UCSD-AML1 (cell line): ENCODE measurements around the gene CYTH1.
"Not testable (repeated sequence)": the region's sequence is repeated elsewhere in the genome, so short reads cannot be mapped to it uniquely, and the experiment has no call there.

Experiments used
- DNase-seq: peaks from one replicate; lab custom pipeline; 2025; ENCODE audit not compliant: unreplicated experiment; lab: John Stamatoyannopoulos, UW

Gene CYTH1

GRCh38 chr17:78763561-78763960, 18.5 kb downstream of the CYTH1 start:
- no peak for DNase-seq

- no peak for DNase-seq
Measured at GRCh38 chr17:78761789-78762406, 20.2 kb downstream of the CYTH1 start.

DNA sequence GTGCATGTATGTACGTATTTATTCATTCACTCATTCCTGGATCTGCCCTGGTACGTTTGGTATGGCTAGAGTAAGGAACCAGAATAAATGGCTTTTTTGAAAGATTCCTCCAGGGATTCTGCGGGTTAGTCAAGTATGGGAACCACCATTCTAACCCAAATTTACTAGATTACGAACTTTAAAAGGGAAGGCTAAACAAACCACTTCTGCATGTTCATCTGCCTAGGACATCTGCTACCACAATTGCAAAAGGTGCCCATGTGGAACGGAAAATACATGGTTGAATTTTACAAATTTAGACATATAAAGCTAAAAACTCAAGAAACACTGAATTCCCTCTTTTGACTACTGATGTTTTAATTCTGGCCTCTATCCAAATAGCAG, 22.1 kb downstream of the CYTH1 start:
- DNase-seq: no peak

- DNase-seq: peak; percentile 44
Measured at GRCh38 chr17:78759203-78759968, 22.7 kb downstream of the CYTH1 start.

DNA sequence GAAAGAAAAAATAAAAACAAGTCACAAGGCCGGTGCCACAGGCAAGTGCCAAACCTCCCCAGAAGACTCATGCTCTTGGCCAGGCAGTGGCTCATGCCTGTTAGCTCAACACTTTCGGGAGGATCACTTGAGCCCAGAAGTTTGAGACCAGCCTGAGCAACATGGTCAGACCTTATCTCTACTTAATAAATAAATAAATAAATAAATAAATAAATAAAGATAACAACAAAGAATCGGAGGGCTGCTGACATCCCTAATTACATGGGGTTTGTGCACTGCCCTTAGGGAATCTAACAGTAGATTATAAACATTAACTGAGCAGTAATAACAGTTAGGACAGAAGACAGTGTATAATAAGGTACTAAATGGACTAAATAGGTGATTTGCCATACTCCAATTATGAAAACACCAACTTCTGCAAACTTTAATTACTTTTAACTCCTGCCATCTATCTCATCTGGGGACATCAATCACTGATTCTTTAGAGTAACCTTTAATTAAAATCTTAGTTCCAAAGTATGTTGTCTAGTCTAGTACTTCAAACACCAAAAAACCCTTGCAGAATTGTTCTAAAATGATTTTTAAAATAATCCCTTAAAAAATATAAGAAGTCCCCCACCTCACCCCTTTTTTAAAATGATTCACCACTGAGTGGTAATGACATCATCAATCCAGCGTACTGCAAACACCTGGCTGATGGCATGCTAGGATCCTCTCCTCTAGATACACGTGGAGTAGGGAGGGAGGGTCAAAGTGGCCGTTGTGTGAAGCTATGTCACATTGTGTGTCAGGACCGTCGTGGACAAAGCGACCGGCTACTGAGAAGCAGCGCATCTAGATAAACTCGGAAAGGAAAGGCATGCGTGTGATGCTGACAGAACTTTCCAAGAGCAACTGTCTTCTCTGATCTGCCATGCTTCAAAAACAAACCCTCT, 28.5 kb downstream of the CYTH1 start:
- DNase-seq: no peak

- no peak for DNase-seq
Measured at GRCh38 chr17:78751447-78752161, 30.5 kb downstream of the CYTH1 start.

- not testable (repeated sequence) for DNase-seq
Measured at GRCh38 chr17:78751000-78751399, 31.1 kb downstream of the CYTH1 start.

GRCh38 chr17:78748730-78749317, 33.2 kb downstream of the CYTH1 start:
- DNase-seq: peak; percentile 74

DNA sequence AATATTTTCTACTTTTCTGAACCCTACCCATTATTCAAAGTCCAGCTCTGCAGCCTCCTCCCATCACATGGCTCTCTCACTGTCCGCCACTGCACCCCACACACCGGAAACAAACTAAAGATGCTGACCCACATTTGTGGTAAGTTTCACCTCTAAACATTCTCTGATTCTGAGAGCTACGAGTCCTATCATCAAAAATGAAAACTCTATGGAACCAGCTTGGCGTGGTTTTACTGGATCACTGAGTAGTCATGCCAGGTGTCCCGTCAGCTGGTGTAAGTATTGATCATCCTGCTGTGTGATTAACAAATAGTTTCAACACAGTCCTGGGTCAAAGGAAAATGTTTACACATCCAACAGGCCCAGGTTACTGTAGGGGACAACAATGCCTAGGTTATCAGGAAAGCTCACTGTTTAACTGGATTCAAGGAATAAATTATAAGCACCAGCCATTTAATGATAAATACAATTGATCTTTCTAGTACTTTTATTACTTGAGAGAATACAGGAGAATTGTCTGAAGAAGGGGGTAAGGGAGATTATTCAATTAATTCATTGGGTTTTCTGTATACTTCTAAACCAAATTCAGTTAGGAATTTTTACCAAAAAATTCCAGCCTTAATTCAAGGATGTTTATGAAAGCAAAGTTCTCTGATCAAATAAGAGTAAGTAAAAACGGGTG, 33.9 kb downstream of the CYTH1 start:
- no peak for DNase-seq

- DNase-seq: no peak
Measured at GRCh38 chr17:78747488-78747887, 34.6 kb downstream of the CYTH1 start.

DNA sequence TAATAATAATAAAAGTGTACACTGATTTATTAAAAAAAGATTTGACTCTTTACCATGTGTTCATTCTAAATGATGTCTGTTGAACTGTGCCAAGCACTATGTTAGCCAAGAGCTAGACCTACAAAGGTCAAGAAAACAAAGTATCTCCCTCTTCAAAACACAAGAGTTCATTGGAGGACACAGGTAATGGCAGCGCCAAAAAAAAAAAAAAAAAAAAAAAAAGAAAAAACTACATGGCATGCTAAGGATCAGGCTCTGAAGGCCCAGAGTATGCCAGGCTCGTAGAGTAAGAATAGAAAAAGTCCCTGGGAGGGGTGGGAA, 35.2 kb downstream of the CYTH1 start:
- no peak for DNase-seq

DNA sequence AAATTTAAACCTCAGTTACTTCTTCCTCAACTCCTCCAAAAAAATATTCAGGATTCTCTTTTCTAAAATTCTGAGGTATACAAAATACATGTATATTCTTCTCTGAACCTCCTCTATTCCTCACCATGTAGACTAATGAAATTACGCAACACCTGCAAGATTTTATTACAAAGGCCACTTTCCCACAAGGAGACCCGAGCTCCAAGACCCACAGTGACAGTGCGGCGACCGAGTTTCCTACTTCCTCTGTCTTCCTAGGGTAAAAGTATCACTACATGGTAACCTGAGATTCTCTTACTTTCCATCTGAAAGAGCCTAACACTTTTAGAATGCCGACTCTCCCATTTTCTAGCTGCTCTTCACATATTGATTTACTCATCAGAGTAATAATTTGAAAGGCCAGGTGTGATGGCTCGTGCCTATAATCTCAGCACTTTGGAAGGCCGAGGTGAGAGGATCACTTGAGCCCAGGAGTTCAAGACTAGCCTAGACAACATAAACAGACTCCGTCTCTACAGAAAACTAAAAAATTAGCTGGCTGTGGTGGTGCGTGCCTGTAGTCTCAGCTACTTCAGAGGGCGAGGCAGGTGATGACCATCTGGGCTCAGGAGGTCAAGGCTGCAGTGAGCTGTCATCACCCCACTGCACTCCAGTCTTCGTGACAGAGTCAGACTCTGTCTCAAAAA, 35.7 kb downstream of the CYTH1 start:
- DNase-seq: no peak

DNA sequence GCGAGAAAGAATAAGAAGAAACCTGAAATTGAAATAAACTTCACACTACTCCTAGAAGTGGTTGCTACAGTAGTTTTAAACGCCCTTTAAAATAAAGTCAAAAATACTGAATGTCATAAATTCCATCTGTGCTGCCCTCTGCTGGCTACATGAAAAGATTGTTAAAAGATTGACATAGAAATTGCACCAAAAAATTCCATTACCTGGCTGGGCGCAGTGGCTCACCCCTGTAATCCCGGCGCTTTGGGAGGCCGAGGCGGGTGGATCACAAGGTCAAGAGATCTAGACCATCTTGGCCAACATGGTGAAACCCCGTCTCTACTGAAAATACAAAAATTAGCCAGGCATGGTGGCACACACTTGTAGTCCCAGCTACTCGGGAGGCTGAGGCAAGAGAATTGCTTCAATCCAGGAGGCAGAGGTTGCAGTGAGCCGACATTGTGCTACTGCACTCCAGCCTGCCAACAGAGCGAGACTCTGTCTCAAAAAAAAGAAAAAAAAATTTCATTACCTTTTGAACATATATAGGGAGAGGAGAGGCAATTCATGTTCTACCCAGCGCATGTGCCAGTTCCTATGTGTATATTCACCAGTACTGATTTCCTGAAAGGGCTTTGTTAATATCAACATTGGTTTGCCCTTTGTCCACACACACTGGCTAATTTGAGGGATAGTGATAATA, 36.5 kb downstream of the CYTH1 start:
- no peak for DNase-seq

- no peak for DNase-seq
Measured at GRCh38 chr17:78742901-78743300, 39.2 kb downstream of the CYTH1 start.

GRCh38 chr17:78741644-78742284, 40.3 kb downstream of the CYTH1 start:
- DNase-seq: no peak

DNA sequence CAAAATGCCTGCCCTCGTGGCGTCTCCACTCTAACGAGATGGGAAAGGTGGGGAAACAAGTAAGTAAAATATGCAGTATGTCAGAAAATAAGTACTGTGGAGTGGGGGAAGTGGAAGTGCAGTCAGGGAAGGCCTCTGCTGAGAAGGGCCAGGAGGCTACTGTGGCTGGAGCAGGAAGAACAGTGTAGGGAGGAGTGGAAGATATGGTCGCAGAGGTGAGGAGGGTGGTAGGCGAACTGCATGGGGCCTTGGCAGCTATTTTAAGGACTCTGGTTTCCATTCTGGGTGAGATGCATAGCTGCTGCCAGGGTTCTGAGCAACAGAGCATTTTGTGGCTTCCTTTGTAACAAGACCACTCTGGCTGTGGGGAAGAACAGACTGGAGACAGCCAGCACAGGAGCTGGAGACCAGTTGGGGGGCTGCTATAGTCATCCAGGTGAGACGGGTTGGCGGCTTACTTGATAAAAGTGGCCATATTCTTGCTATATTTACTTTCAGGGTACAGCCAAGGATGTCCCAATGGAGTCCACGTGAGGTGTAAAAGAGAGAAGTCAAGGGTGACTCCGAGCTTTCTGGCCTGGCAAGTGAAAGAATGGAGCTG, 42.6 kb downstream of the CYTH1 start:
- peak; percentile 61 for DNase-seq

DNA sequence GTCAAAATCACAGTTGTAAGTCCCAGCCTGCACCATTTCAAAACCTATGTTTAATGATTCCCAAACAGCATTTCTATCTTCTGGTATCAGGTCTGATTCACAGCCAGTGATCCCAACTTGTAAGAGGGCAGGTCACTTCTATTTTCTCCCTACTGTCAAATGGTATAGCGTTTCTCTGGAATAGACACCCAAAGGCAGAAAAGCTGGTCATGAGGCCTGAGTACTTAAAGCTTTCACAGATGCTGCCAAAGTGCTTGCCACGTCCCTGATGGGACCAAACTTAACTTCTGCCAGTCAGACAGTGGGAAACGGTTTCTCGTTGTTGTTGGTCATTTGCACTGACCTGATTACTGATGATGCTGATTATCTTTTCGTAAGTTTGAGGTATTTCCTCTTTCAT, 43.4 kb downstream of the CYTH1 start:
- DNase-seq: no peak

DNA sequence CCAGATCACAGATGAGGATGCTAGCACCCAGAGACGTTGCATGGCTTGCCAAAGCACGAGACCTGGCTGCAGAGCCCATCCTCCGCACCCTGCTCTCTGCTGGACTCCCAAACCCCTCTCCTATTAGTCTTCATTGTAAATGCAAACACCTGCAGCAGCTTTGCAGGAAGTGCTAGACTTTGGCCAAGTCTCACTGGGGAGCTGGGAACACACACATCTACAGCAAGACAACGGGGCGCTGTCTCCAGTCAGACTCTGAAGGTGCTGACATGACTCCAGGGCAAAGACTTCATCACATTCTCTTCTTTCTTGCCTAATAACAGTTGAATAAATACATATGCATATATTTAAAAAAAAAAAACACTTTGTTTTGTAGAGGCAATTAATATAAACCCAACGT, 43.8 kb downstream of the CYTH1 start:
- DNase-seq: no peak
